ENCODE results near the gene ALK. TPM values are rescaled to one million over a fixed set of nuclear protein-coding genes. Genes with fewer than 3 reads are reported as not detected.

Gene ALK
- total RNA-seq, 2 experiments from 2014 or later: not detected

DNA sequence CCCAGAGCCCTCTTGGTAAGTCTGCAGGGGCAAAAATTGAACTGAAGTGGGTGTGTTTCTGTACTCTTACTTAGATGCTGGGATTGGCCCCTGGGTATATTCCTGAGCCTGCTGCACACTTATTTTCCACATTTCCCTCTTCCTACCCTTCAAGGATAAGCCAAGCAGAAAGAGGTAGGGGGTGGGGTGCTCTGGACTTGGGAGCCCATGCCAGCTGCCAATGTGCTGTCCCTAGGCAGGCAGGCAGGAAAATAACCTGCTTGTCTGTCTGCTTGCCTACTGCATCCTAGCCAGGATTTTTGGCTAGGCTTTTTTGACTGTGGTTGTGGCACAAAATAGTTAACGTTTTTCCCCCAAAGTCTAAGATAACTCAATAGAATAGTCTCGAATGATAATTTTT lies 234.3 kb downstream of the ALK start:
- TF ChIP-seq, protein P1, sequence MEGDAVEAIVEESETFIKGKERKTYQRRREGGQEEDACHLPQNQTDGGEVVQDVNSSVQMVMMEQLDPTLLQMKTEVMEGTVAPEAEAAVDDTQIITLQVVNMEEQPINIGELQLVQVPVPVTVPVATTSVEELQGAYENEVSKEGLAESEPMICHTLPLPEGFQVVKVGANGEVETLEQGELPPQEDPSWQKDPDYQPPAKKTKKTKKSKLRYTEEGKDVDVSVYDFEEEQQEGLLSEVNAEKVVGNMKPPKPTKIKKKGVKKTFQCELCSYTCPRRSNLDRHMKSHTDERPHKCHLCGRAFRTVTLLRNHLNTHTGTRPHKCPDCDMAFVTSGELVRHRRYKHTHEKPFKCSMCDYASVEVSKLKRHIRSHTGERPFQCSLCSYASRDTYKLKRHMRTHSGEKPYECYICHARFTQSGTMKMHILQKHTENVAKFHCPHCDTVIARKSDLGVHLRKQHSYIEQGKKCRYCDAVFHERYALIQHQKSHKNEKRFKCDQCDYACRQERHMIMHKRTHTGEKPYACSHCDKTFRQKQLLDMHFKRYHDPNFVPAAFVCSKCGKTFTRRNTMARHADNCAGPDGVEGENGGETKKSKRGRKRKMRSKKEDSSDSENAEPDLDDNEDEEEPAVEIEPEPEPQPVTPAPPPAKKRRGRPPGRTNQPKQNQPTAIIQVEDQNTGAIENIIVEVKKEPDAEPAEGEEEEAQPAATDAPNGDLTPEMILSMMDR (IDR thresholded peaks at IDR 0.05): no peak
- H3K4me3 Mint-ChIP-seq: no peak overlapping the region
- no peaks in the 10 kb centered on the region for H3K9me3 Mint-ChIP-seq
- POLR2A ChIA-PET: no interaction called here
- H3K27me3 Mint-ChIP-seq: peaks cover 10% of the 10 kb centered on the region
- no peak overlapping the region for H3K27ac Mint-ChIP-seq
- ATAC-seq: no peak
- no peaks in the 10 kb centered on the region for H3K4me1 Mint-ChIP-seq (ENCODE audit: low read depth)
- H3K36me3 Mint-ChIP-seq (ENCODE audit: low read depth): no peaks in the 10 kb centered on the region
- CTCF ChIA-PET: no interaction called here
- no peak for DNase-seq
- intact Hi-C loops (cut with micrococcal nuclease): no loop called here

GRCh38 chr2:29676886-29677453 lies 244.4 kb downstream of the ALK start:
- H3K9me3 Mint-ChIP-seq: no peaks in the 10 kb centered on the region
- ATAC-seq (no peak), DNase-seq (no peak)
- H3K27me3 Mint-ChIP-seq: peaks cover 13% of the 10 kb centered on the region
- H3K4me3 Mint-ChIP-seq: no peak overlapping the region
- H3K27ac Mint-ChIP-seq: no peak overlapping the region
- ChIA-PET CTCF (no interaction called here), POLR2A (no interaction called here)
- TF ChIP-seq, protein P1 (IDR thresholded peaks at IDR 0.05): no peak
- H3K4me1 Mint-ChIP-seq (ENCODE audit: low read depth): no peaks in the 10 kb centered on the region
- H3K36me3 Mint-ChIP-seq (ENCODE audit: low read depth): no peaks in the 10 kb centered on the region
- intact Hi-C loops (cut with micrococcal nuclease): no loop called here

DNA sequence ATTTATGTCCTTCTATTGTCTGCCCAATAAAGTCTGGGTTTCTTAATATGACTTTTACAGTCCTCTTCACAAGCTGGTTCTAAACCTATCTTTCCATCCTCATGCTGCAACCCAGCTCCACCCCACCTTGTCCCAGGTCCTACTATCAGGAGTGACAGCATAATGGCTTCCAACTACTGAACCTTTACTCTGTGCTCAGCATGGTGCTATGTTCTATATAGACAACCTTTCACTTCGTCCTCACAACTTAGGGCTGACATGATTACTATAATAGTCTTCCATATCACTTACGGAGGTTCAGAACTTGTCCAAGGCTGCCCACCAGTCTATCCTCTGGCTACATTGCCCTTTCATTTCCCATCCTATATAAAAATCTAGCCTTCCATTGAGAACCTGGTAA lies 256.8 kb downstream of the ALK start:
- POLR2A ChIA-PET: interaction anchor here (0.8 kb wide), 1 partner anchor 26 kb away, joined by 3 read pairs; no protein-coding TSS in a partner anchor
- intact Hi-C loops (cut with micrococcal nuclease): no loop called here
- Mint-ChIP-seq H3K27ac (no peak overlapping the region), H3K4me1 (ENCODE audit: low read depth) (no peaks in the 10 kb centered on the region), H3K9me3 (peaks cover 3% of the 10 kb centered on the region), H3K36me3 (ENCODE audit: low read depth) (no peaks in the 10 kb centered on the region), H3K4me3 (no peak overlapping the region), H3K27me3 (peaks cover 7% of the 10 kb centered on the region)
- no peak for DNase-seq
- no peak for ATAC-seq
- CTCF ChIA-PET: no interaction called here
- TF ChIP-seq, protein P1 (IDR thresholded peaks at IDR 0.05): no peak

DNA sequence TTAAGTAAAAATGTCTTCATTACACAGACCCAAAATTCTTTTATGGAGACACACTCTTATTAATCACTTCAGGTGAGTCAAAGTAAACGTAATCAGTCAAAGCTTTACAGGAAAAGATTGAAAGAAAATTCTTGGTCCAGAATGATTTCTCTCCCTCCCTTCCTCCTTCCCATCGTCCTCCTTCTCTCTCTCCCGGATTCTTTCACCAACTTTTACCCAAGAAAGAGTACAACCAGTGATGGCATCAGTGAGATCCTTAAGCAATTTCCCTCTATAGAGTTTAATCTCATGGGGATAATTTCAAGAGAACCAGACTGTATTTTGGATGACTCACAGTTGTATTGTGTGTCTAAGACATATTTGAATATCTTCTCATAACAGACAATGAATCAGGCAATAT lies 258.1 kb downstream of the ALK start:
- ChIA-PET POLR2A (no interaction called here), CTCF (no interaction called here)
- TF ChIP-seq, protein P1 (IDR thresholded peaks at IDR 0.05): no peak
- H3K36me3 Mint-ChIP-seq (ENCODE audit: low read depth): no peaks in the 10 kb centered on the region
- H3K27me3 Mint-ChIP-seq: peaks cover 7% of the 10 kb centered on the region
- ATAC-seq (no peak), DNase-seq (no peak)
- no peak overlapping the region for H3K4me3 Mint-ChIP-seq
- H3K4me1 Mint-ChIP-seq (ENCODE audit: low read depth): no peaks in the 10 kb centered on the region
- no peak overlapping the region for H3K27ac Mint-ChIP-seq
- intact Hi-C loops (cut with micrococcal nuclease): no loop called here
- H3K9me3 Mint-ChIP-seq: no peaks in the 10 kb centered on the region

DNA sequence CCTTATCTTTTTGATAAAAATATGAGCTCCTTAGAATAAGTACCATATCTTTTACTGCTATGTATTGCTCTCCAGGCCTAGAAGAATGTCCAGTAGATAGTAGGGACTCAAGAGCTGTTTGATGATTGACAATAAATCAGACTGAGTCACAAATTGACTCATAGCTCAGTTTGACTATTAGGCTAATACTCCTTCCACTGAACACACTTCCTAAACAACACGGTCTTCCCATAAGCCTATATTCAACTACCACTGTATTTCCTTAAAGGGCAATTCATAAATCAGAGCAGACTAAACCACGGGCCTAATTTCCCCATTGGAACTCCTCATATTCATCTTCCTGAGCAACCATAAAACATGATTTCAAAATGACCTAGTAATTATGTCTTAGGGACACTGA lies 258.5 kb downstream of the ALK start:
- no peak for ATAC-seq
- Mint-ChIP-seq H3K36me3 (ENCODE audit: low read depth) (no peaks in the 10 kb centered on the region), H3K4me1 (ENCODE audit: low read depth) (no peaks in the 10 kb centered on the region), H3K9me3 (no peaks in the 10 kb centered on the region), H3K27ac (no peak overlapping the region), H3K4me3 (no peak overlapping the region), H3K27me3 (peaks cover 10% of the 10 kb centered on the region)
- CTCF ChIA-PET: no interaction called here
- DNase-seq: no peak
- TF ChIP-seq, protein P1 (IDR thresholded peaks at IDR 0.05): no peak
- intact Hi-C loops (cut with micrococcal nuclease): no loop called here
- POLR2A ChIA-PET: no interaction called here
